ENCODE results near the gene PDE4B. TPM values are rescaled to one million over a fixed set of nuclear protein-coding genes. Genes with fewer than 3 reads are reported as not detected.

The PDE4B gene
- total RNA-seq, 1 donor from 2014 or later, result 7.6 TPM

GRCh38 chr1:66254785-66255184, 462.1 kb downstream of the PDE4B start:
- Mint-ChIP-seq H3K27me3 (ENCODE audit: low read depth, unreplicated experiment) (no peaks in the 10 kb centered on the region), H3K36me3 (ENCODE audit: low read depth, unreplicated experiment) (no peaks in the 10 kb centered on the region), H3K4me3 (ENCODE audit: unreplicated experiment) (no peak overlapping the region), H3K4me1 (ENCODE audit: low read depth, unreplicated experiment) (peaks cover 20% of the 10 kb centered on the region), H3K9me3 (ENCODE audit: unreplicated experiment) (no peaks in the 10 kb centered on the region), H3K27ac (ENCODE audit: unreplicated experiment) (no peak overlapping the region)
- Histone ChIP-seq H3K36me3 (ENCODE audit: insufficient read depth, low read length) (no peaks in the 10 kb centered on the region), H3K4me3 (ENCODE audit: insufficient read depth, low read depth, low read length) (no peak overlapping the region), H3K27ac (ENCODE audit: low read depth, low read length) (no peak overlapping the region), H3K4me2 (ENCODE audit: low read length) (no peak overlapping the region), H3K9ac (ENCODE audit: low read length) (no peak overlapping the region), H3K79me2 (ENCODE audit: insufficient read depth, low read length) (no peaks in the 10 kb centered on the region), H4K20me1 (ENCODE audit: insufficient read depth, low read length) (no peaks in the 10 kb centered on the region), H3K9me3 (ENCODE audit: insufficient read depth, low read depth, low read length) (no peaks in the 10 kb centered on the region), H3K27me3 (ENCODE audit: insufficient read depth, low read length) (no peaks in the 10 kb centered on the region), H3K4me1 (ENCODE audit: insufficient read depth, low read length) (no peaks in the 10 kb centered on the region), H2AFZ (ENCODE audit: low read depth, low read length) (no peak overlapping the region)
- DNase-seq (ENCODE audit: low read depth) (no peak), FAIRE-seq (no peak)
- no peak for TF ChIP-seq EZH2 (IDR thresholded peaks at IDR 0.05; ENCODE audit: insufficient read depth, low read length)
- TF ChIP-seq CTCF (IDR thresholded peaks at IDR 0.05; ENCODE audit: insufficient read depth, low read depth, low read length), result no peak

- Histone ChIP-seq H4K20me1 (ENCODE audit: insufficient read depth, low read length) (no peaks in the 10 kb centered on the region), H3K4me1 (ENCODE audit: insufficient read depth, low read length) (no peaks in the 10 kb centered on the region), H3K9ac (ENCODE audit: low read length) (no peak overlapping the region), H3K79me2 (ENCODE audit: insufficient read depth, low read length) (no peaks in the 10 kb centered on the region), H3K4me2 (ENCODE audit: low read length) (no peak overlapping the region), H3K9me3 (ENCODE audit: insufficient read depth, low read depth, low read length) (no peaks in the 10 kb centered on the region), H3K4me3 (ENCODE audit: insufficient read depth, low read depth, low read length) (no peak overlapping the region), H3K27ac (ENCODE audit: low read depth, low read length) (no peak overlapping the region), H3K27me3 (ENCODE audit: insufficient read depth, low read length) (no peaks in the 10 kb centered on the region), H3K36me3 (ENCODE audit: insufficient read depth, low read length) (no peaks in the 10 kb centered on the region), H2AFZ (ENCODE audit: low read depth, low read length) (no peak overlapping the region)
- no peak for DNase-seq (ENCODE audit: low read depth)
- FAIRE-seq, result peak; percentile 74
- Mint-ChIP-seq H3K4me3 (ENCODE audit: unreplicated experiment) (no peak overlapping the region), H3K27me3 (ENCODE audit: low read depth, unreplicated experiment) (no peaks in the 10 kb centered on the region), H3K27ac (ENCODE audit: unreplicated experiment) (no peak overlapping the region), H3K9me3 (ENCODE audit: unreplicated experiment) (no peaks in the 10 kb centered on the region), H3K4me1 (ENCODE audit: low read depth, unreplicated experiment) (peaks cover 25% of the 10 kb centered on the region), H3K36me3 (ENCODE audit: low read depth, unreplicated experiment) (no peaks in the 10 kb centered on the region)
- TF ChIP-seq CTCF (IDR thresholded peaks at IDR 0.05; ENCODE audit: insufficient read depth, low read depth, low read length), result no peak
- TF ChIP-seq EZH2 (IDR thresholded peaks at IDR 0.05; ENCODE audit: insufficient read depth, low read length), result no peak
Measured at GRCh38 chr1:66256629-66257572, 464.2 kb downstream of the PDE4B start.
